GOT3 (cell line): ENCODE measurements around the gene SRGAP3.

ENCODE experiments used
- DNase-seq: peaks from one replicate; lab custom pipeline; 2025; ENCODE audit warnings: mixed read lengths; lab: John Stamatoyannopoulos, UW

SRGAP3 gene

DNA sequence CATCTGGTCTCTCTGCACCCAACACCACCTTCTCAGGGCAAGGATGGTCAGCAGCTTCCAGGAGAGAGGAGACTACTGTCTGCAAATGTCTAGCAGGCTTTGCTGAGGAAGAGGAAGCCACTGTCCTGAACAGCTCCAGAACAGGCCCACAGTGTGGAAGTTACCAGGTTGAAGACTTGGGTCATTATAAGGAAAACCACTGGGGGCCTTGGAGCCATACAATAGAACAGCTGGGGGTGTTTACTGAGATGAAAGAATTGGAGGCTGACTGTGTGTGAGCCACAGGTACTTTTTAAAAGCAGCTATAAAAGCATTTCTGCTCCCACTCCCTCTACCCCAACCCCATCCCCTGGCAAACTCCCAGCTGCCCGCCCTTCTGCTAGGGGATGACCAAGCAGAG, 24.2 kb downstream of the SRGAP3 start:
- no peak for DNase-seq

DNA sequence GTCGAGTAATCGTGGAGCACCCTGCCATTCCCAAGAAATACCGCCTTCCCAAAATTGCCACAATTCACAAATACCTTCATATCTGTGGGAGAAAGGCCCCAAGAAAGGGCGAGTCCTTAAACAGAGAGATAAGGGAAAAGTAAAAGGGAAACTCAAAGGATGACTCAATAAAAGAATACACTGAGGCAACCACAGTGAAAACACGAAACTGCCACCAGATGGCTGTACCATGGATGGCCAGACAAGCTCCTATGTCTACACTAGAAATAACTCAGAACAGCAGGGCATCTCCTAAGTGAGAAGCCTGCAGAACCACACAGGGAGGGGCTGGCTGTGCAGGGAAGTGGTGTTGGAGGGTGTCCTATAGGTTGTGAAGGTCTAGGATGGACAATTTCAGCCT, 25.0 kb downstream of the SRGAP3 start:
- no peak for DNase-seq

DNA sequence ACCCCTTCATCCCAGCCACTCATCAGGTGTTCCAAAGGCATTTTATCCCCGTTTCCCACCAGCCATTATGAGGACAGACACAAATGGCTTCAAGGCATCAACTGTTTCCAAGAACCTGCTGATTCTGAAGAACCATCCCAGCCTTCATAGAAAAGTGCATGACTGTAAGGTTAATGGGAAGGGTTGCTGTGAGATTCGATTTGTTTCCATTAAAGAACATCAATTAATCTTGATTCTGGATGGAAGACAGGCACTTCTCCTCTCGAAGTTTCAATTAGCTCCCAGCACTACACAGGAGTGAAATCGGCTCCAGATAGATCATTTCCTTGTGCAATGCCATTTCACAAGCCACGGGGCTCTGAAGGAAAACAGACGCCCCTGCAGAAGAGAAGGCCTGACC, 25.8 kb downstream of the SRGAP3 start:
- DNase-seq, result no peak

DNA sequence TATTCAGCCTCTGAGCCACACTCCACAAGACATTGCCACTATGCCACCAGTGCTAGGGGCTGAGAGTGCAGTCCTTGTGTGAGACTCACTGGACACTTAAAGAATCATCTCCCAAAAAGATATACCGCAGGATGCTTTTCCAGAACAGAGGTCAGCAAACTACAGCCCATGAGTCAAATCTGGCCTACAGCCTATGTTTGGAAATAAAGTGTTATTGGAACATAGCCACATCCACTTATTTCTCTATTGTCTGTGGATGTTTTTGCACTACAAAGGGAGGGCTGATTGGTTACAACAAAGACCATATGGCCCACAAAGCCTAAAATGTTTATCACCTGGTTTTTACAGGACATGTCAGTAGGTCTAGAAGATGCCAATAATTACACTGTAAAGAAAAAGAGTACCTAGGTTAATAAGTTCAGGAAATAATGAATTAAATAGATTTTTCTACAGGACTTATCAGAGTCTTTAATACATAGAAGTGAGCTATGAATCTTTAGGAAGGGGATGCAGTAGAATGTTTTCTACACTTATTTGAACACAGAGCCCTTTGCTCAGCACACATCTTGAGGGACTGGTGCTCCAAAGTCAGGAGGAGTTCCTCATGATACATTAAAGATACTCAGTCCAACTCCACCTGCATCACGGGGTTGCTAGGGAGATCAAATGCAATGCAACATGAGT, 26.3 kb downstream of the SRGAP3 start:
- no peak for DNase-seq

DNA sequence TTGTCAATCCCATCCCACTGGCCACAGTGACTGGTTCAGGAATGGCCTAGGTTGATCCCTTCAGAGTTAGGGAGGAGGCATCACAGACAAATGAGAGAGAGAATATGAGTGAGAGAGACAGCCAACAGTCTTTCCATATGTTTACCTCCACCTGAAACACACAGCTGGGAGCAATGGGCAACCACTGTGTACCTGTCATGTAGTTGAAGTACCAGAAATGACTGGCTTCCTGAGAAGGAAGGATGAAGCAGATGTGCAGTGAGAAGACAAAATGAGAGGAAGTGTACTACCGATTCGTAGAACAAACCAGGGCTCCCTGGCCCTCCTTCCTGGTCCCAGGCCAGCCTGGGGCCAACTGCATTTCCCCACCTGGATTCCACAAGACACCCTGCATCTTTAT, 27.4 kb downstream of the SRGAP3 start:
- DNase-seq, result no peak

DNA sequence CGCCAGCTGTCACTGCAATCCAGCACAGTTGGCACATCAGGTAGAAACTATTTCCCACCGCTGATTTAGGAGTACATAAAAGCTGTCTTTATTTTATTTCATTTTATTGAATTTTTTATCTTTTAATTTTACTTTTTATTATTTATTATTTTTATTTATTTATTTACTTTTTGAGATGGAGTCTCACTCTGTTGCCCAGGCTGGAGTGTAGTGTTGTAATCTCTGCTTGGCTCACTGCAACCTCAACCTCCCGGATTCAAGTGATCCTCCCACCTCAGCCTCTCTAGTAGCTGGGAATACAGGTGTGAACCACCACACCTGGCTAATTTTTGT, 31.0 kb downstream of the SRGAP3 start:
- no peak for DNase-seq

DNA sequence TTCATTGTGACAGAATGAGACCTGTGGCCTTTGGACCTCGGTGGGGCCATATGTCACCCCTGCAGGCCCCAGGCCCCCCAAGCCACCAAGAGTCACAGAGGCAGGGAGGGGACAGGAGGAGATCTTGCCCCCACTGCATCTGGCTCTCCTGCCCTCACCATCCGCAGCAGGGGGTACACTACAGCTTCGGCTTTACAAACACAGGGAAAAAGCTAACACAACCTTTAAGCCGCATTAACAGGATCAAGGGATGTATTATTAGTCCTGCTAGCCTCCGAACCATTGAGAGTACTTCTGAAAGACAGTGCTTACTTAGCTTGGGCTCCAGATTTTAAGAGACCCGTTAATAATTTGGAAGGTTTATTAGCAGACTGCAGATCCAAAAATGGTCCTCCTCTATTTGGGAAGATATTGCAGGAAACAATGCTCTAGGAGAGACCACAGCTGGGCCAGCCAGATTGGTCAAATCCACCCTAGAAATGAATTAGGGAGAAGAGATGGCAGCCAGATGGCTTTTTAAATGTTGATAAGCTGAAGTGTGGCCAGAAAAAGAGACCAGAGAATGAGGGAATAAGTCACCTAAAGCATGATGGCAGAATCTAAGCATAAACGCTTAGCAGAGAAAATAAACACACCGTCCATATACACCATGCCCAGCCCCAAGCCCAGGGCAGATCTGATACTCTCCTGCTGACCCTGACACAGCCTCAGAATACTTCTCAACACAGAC, 31.5 kb downstream of the SRGAP3 start:
- no peak for DNase-seq

DNA sequence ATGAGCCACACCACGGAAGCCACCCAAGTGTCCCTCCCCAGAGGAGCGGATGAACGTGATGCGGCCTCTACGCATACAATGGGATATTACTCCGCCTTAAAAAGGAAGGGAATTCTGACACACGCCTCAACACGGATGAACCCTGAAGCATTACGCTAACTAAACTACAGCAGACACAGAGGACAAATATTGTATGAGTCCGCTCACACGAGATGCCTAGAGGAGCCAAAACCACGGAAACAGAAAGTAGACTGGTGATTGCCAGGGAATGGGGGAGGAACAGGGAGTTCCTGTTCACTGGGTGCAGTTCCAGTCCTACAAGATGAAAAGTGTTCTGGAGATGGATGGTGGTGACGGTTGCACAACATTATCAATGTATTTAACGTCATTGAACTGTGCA, 32.7 kb downstream of the SRGAP3 start:
- no peak for DNase-seq

DNA sequence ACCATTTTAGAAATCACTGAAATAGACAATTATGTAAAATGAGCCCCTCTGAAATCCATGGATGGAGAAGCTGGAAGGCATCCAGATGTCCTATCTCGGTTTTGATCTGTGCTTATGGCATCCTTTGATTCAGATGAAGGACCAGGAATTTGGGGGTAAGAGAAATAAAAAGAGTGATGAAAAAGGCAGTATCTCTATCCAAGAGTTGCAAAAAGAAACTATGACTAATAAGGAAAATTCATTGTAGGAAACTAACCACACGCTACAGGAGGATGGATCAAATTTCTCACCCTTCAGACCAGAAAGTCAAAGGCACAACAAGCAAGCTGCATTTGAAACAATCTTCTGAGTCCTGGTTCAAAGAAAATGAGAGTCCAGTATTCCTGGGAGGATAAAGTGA, 34.8 kb downstream of the SRGAP3 start:
- no peak for DNase-seq

DNA sequence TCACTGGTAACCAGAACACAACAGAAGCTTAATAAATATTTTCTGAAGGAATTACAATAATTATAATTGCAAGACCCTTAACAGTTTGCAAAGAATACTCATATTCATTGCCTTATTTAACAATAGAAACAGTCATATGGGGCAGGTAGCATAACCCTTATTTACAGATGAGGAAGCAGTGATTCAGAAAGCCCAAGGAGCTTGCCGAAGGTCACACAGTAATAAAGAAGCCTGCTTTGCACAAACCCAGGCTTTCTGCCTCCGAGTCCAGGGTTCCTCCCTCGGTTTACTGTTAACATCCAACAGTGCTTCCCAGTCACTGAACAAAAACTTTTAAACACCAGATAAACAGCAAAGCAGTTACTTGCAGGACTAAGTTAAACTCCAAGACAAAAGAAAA, 35.3 kb downstream of the SRGAP3 start:
- no peak for DNase-seq

DNA sequence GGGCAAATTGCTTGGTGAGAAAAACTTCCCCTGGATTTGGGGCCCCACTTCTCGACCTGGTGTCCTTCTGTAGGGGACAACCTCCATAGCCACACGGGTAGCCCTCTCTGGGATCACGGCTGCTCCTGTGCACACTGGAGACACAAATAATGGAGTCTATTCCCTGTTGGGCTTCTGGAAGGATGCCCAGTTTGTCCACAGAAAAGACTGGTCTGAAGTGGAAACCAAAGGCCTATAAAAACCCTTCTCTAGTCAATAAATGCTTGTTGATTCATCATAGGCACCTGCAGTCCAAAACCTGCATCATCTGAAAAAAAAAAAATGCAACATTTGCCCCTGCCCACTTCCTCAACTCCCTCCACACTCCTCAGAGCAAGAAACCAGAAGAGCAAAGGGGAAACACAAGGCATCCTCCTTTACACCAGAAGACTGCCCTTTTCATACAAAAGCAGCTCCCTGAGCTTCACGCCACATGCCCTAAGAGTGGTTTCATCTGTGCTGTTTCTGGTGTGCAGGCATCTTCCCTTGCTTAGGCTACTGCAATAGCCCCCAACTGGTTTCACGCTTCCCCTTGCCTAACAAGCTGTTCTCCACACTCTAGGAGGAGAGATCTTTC, 36.3 kb downstream of the SRGAP3 start:
- no peak for DNase-seq

DNA sequence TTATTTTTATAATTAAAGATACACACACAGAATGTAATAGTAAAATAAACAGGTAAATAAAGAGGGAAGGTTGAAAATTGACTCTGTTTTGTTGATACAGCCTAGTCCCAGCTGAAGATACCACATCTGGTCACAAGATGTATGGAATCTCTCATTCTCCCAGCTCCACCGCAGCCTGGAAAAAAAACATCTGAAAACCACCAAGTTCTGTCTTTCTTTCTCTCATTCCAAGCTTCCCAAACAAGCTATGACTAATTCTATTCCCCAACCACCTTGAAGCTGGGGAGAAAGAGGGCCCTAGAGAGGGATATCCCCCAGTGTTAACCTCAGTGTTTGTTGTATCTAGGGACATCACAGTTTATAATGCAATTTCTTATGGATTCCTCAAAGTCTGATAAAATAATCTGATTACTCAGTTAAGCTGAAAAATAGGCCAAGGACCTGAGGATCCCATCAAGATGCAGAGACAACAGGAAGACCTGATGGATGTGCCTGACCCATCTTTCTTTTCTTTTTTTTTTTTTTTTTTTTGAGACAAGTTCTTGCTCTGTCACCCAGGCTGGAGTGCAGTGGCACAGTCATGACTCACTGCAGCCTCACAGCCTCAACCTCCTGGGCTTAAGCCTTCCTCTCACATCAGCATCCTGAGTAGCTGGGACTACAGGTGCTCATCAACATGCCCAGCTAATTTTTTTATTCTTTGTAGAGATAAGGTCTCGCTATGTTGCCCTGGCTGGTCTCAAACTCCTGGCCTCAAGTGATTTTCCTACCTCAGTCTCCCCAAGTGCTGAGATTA, 38.1 kb downstream of the SRGAP3 start:
- no peak for DNase-seq

DNA sequence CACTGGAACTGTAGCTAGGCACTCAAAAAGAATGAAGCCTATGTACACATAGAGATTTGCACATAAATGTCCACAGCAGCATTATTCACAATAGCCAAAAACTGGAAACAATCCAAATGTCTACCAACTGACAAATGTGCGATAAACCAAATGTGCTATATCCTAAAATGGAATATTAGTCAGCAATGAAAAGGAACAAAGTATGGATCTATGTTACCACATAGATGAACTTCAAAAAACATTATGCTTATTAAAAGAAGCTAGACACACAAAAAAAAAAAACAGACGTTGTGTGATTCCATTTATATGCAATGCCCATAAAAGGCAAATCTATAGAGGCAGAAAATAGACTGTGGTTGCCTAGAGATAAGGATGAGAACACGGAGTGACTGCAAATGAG, 39.7 kb downstream of the SRGAP3 start:
- DNase-seq, result no peak

DNA sequence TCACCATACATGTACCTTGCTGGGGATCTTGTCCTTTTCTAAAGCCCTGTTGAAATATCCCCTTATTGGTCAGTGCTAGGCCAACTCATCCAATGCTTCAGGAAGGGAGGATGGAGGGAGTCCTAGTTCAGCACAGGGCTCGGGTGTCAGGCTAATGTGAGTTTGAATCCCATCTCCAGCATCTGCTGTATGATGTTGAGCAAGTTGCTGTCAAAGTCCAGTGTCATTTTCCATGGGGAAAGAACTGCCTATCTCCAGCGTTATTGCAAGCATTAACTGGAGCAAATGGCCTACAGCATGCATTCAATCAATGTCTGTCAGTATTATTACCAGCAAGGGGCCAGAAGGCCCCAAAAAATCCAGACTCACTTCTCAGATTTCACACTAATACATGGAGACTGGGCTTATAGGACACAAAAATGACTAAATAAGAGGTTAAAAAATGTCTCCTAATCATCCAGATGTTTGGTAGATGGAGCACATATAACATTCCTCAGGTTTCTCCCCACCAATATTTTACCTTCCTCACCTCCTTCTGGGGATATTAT, 40.8 kb downstream of the SRGAP3 start:
- no peak for DNase-seq

DNA sequence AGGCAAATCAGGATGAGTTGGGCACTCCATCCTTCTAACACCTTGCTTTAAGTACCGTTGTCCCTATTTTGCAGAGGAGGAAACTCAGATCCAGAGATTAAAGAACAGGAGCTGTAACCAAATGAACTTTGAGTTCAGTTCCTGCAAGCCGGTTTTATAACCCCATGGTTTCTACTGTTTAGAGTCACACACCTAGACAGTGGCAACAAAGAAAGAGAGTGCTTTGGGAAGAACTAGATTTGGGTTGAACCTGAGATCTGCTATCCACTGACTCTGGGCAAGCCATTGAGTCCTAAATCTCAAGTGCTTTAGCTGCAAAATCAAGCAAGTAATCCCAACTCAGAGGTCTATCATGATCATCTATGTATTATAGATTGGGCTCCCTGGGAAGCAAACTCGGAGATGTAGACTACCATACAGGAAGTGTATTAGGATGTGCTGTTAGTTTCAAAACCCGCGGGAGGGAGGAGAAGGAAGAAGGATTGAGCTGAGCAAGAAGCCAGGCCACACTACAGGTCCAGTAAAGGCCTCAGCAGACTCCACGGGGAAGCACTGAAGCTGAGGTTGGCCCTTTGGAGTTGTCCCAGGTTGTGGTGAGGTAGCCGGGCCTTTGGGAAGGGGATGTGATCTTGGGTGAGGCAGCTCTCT, 42.2 kb downstream of the SRGAP3 start:
- no peak for DNase-seq

DNA sequence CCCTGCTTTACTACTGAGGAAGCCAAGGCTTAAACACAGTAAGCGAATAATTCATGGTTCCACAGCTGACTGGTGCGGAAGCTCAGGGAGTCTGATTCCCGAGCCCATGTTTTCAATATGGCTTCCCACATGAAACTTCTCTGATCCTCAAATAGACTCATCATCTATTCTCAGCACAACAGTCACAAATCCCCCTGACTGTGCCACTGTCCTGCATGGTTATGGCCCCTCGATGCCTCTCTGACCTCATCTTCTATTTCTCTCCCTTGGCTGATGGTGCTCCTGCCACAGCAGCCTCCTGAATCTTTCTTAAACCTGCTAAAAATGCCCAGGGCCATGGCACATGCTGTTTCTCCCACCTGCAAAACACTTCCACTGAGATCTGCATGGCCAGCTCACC, 43.2 kb downstream of the SRGAP3 start:
- no peak for DNase-seq

DNA sequence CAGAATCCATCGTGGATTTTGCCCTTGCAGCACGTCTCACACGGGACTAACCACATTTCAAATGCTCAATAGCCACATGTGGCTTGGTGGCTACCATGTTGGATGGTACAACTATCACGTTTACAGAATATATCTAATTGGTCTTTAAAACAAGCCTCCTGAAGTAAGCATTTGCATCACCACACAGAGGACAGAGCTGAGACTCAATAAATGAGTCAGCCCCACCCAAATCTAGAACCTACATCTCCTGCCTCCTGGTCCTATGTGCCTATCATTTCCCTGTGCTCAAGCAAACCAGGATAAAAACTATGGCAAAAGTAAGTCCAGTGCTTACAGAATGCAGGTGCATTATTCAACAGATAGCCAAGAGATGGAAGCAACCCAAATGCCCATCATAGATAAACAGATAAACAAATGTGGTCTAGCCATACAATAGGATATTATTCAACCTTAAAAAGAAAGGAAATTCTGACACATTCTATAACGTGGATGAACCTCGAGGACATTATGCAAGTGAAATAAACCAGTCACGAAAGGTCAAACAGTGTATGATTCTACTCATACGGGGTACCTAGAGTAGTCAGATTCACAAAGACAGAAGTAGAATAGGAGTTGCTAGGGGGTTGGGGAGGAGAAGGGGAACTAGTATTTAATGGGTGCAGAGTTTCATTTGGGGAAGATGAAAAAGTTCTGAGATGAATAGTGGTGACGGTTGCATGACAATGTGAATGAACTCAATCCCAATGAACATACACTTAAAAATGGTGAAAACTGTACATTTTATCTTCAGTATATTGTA, 43.9 kb downstream of the SRGAP3 start:
- DNase-seq, result no peak

DNA sequence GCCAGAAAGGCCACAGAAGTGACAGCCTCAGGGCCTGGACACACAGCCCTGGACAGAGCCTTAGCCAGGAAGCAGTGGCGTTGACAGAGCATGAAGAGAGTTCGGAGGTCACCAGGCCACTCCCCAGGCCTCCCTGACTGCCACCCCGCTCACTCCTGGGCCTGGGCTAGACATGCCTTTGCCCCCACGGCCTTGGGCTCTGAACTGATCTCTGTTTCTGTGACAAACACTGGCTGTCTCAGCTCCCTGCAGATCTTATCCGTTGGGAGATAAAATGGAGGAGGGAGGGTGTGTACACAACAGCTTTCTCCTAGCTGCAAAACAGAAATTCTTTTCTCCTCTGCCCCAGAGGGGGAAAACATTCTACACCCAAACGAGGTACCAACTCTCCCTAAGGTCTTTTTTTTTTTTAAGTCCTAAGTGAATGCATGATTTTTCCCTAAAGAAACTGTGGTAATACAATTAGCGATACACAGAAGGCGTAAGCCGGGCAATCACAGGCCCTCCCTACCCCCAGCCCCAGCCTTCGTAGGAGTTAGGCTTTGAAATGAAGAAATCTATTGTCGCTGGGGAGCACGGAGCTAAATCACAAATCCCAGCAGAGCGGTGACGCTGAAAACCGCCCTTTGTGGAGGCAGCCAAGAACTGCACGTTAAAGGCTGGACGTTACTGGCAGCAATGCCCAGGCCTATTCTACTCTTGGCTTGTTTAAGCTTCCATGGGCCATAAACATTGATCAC, 45.0 kb downstream of the SRGAP3 start:
- DNase-seq, result no peak

DNA sequence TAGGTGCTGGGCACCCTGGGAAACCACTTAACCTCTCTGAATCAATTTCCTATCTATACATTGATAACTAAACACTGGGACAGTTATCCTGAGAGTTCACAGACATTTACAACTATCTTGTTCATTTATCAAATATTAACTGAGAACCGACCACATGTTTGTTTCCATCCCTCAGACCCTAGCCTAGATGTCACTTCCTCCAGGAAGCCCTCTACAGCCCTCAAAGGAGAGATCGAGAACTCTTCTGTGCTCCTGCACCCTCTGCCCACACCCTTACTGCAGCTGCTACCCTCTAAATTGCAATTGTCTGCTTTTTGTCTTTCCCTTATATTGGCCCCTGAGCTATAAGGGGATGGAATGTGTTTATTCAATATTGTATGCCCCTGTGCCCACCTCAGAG, 46.1 kb downstream of the SRGAP3 start:
- no peak for DNase-seq

DNA sequence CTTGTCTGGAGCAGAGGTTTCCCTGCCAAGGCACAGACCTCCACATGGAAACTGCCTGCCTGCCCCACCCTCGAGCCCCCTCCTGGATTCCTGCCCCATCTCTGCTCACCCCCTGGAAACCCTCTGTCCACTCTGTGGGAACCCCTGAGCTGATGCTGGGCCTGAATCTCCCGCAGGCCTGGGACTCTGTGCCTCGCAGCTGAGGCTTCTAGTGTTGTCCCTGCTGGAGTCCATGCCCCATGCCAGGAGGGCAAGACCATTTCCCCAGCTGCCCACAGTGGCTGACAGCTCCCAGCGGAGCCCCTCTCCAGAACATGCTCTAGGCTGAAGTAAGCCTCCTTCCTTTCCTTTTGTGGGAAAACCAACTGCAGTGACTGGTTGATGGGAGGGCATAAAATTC, 46.9 kb downstream of the SRGAP3 start:
- DNase-seq, result no peak
